Naive B cell (primary cell): ENCODE data around the gene OTOG. TPM values are rescaled to one million over a fixed set of nuclear protein-coding genes. Genes with fewer than 3 reads are reported as not detected.
A peak's percentile ranks its signal among the peaks of the same experiment; 100 is the strongest.

Experiments
- ATAC-seq, 2 donors: fragments of 150-1000 bp; cut with Tn5 transposase; 2 replicates each; pipeline ENCODE4 v1.10.0; 2021; ENCODE audit warnings: low read depth in 2 of 2, mild to moderate bottlenecking in 2 of 2, moderate library complexity in 2 of 2
- DNase-seq: peaks from one replicate; pipeline ENCODE4 v3.0.0; 2022
- H3K27ac Mint-ChIP-seq, 6 donors: one replicate each; pipeline ENCODE4 v1.8.0; 2020 to 2022; ENCODE audit warnings: mild to moderate bottlenecking in 6 of 6, mixed read lengths in 6 of 6, moderate library complexity in 5 of 6, inconsistent platforms in 2 of 6
- H3K27me3 Mint-ChIP-seq, 3 donors: one replicate each; pipeline ENCODE4 v1.8.0; 2021 to 2022; ENCODE audit warnings: mixed read lengths in 3 of 3, mild to moderate bottlenecking in 1 of 3
- H3K36me3 Mint-ChIP-seq, 2 donors: one replicate each; pipeline ENCODE4 v1.8.0; 2020 to 2022; ENCODE audit warnings: mixed read lengths in 2 of 2, inconsistent platforms in 1 of 2, mild to moderate bottlenecking in 1 of 2
- H3K4me1 Mint-ChIP-seq, 3 donors: one replicate each; pipeline ENCODE4 v1.8.0; 2020 to 2022; ENCODE audit warnings: mixed read lengths in 3 of 3, inconsistent platforms in 1 of 3, mild to moderate bottlenecking in 1 of 3, moderate library complexity in 1 of 3
- H3K4me3 Mint-ChIP-seq, 8 donors: one replicate each; pipeline ENCODE4 v1.8.0; 2020 to 2022; ENCODE audit warnings: mild to moderate bottlenecking in 8 of 8, mixed read lengths in 8 of 8, moderate library complexity in 8 of 8, inconsistent platforms in 2 of 8
- H3K9me3 Mint-ChIP-seq, 7 donors: one replicate each; pipeline ENCODE4 v1.8.0; 2020 to 2022; ENCODE audit warnings: mixed read lengths in 7 of 7, mild to moderate bottlenecking in 5 of 7, inconsistent platforms in 2 of 7, moderate library complexity in 1 of 7
- polyA plus RNA-seq, 6 donors: library from polyadenylated mRNA; unstranded; fragments of 300-500 nt; fragmentation: Illumina TruSeq; gene quantifications; one replicate each; pipeline ENCODE4 v1.2.3, GENCODE V29; 2021; ENCODE audit warnings: low read depth in 6 of 6

The OTOG gene
- polyA plus RNA-seq, 6 donors from 2014 or later = not detected

- ATAC-seq = no peak
- Mint-ChIP-seq H3K4me3 (no peak overlapping the region), H3K4me1 (no peaks in the 10 kb centered on the region), H3K36me3 (no peaks in the 10 kb centered on the region), H3K27ac (no peak overlapping the region), H3K27me3 (peaks cover 0 to 18% (median 6%) of the 10 kb centered on the region in 3 donors), H3K9me3 (no peaks in the 10 kb centered on the region)
- no peak for DNase-seq
Measured at GRCh38 chr11:17602105-17603001, 55.3 kb downstream of the OTOG start.

- DNase-seq = no peak
- no peak for ATAC-seq
Measured at GRCh38 chr11:17603056-17603825, 56.2 kb downstream of the OTOG start.

GRCh38 chr11:17604201-17604914 is 57.3 kb downstream of the OTOG start:
- DNase-seq (no peak), ATAC-seq (no peak)
- Mint-ChIP-seq H3K27me3 (peaks cover 0 to 13% (median 6%) of the 10 kb centered on the region in 3 donors), H3K9me3 (no peaks in the 10 kb centered on the region), H3K36me3 (no peaks in the 10 kb centered on the region), H3K27ac (no peak overlapping the region), H3K4me1 (no peaks in the 10 kb centered on the region), H3K4me3 (no peak overlapping the region)

More at GRCh38 chr11:17603056-17603825, 56.2 kb downstream of the OTOG start:
- H3K27ac Mint-ChIP-seq = no peak overlapping the region
- H3K4me1 Mint-ChIP-seq = no peaks in the 10 kb centered on the region
- H3K9me3 Mint-ChIP-seq = no peaks in the 10 kb centered on the region
- no peak overlapping the region for H3K4me3 Mint-ChIP-seq
- H3K27me3 Mint-ChIP-seq = peaks cover 0 to 18% (median 6%) of the 10 kb centered on the region in 3 donors
- H3K36me3 Mint-ChIP-seq = no peaks in the 10 kb centered on the region

GRCh38 chr11:17604915-17605233 is 57.8 kb downstream of the OTOG start:
- H3K9me3 Mint-ChIP-seq = no peaks in the 10 kb centered on the region
- ATAC-seq (no peak), DNase-seq (no peak)
- no peak overlapping the region for H3K27ac Mint-ChIP-seq
- H3K36me3 Mint-ChIP-seq = no peaks in the 10 kb centered on the region
- peaks cover 0 to 9% (median 6%) of the 10 kb centered on the region in 3 donors for H3K27me3 Mint-ChIP-seq
- H3K4me3 Mint-ChIP-seq = no peak overlapping the region
- no peaks in the 10 kb centered on the region for H3K4me1 Mint-ChIP-seq

- H3K27ac Mint-ChIP-seq = no peak overlapping the region
- no peak overlapping the region for H3K4me3 Mint-ChIP-seq
- H3K9me3 Mint-ChIP-seq = peaks cover 0 to under 1% (median 0%) of the 10 kb centered on the region in 7 donors
- H3K27me3 Mint-ChIP-seq = peaks cover 0 to 9% (median 8%) of the 10 kb centered on the region in 3 donors
- H3K4me1 Mint-ChIP-seq = no peaks in the 10 kb centered on the region
- H3K36me3 Mint-ChIP-seq = no peaks in the 10 kb centered on the region
- DNase-seq (no peak), ATAC-seq (no peak)
Measured at GRCh38 chr11:17605651-17606122, 58.6 kb downstream of the OTOG start.

- Mint-ChIP-seq H3K27ac (no peak overlapping the region), H3K4me1 (peaks cover 0 to 2% (median 0%) of the 10 kb centered on the region in 3 donors), H3K36me3 (no peaks in the 10 kb centered on the region), H3K4me3 (no peak overlapping the region), H3K27me3 (peaks cover 0 to 5% (median 4%) of the 10 kb centered on the region in 3 donors), H3K9me3 (peaks cover 0 to 1% (median 0%) of the 10 kb centered on the region in 7 donors)
- no peak for ATAC-seq
- no peak for DNase-seq
Measured at GRCh38 chr11:17606233-17607082, 59.4 kb downstream of the OTOG start.

GRCh38 chr11:17607083-17607429 is 60.0 kb downstream of the OTOG start:
- H3K4me1 Mint-ChIP-seq = peaks cover 0 to 4% (median 0%) of the 10 kb centered on the region in 3 donors
- H3K9me3 Mint-ChIP-seq = peaks cover 0 to 1% (median 0%) of the 10 kb centered on the region in 7 donors
- H3K4me3 Mint-ChIP-seq = no peak overlapping the region
- no peak overlapping the region for H3K27ac Mint-ChIP-seq
- H3K27me3 Mint-ChIP-seq = peaks cover 0 to 9% (median 5%) of the 10 kb centered on the region in 3 donors
- no peaks in the 10 kb centered on the region for H3K36me3 Mint-ChIP-seq
- DNase-seq = no peak
- ATAC-seq = no peak

GRCh38 chr11:17607591-17608570 is 60.8 kb downstream of the OTOG start:
- H3K9me3 Mint-ChIP-seq = peaks cover 0 to 1% (median 0%) of the 10 kb centered on the region in 7 donors
- H3K36me3 Mint-ChIP-seq = no peaks in the 10 kb centered on the region
- no peak overlapping the region for H3K27ac Mint-ChIP-seq
- H3K27me3 Mint-ChIP-seq = peaks cover 0 to 17% (median 10%) of the 10 kb centered on the region in 3 donors
- no peak for ATAC-seq
- H3K4me1 Mint-ChIP-seq = peaks cover 0 to 4% (median 0%) of the 10 kb centered on the region in 3 donors
- DNase-seq = no peak
- no peak overlapping the region for H3K4me3 Mint-ChIP-seq

- no peak overlapping the region for H3K4me3 Mint-ChIP-seq
- peaks cover 0 to 1% (median 0%) of the 10 kb centered on the region in 7 donors for H3K9me3 Mint-ChIP-seq
- no peak overlapping the region for H3K27ac Mint-ChIP-seq
- no peaks in the 10 kb centered on the region for H3K36me3 Mint-ChIP-seq
- peaks cover 0 to 4% (median 0%) of the 10 kb centered on the region in 3 donors for H3K4me1 Mint-ChIP-seq
- DNase-seq (no peak), ATAC-seq (no peak)
- peaks cover 0 to 25% (median 10%) of the 10 kb centered on the region in 3 donors for H3K27me3 Mint-ChIP-seq
Measured at GRCh38 chr11:17608821-17609220, 61.8 kb downstream of the OTOG start.

GRCh38 chr11:17609291-17610084 is 62.4 kb downstream of the OTOG start:
- peak overlapping the region in 1 of 6 donors; percentile 83 for H3K27ac Mint-ChIP-seq
- H3K27me3 Mint-ChIP-seq = peaks cover 0 to 29% (median 13%) of the 10 kb centered on the region in 3 donors
- H3K36me3 Mint-ChIP-seq = no peaks in the 10 kb centered on the region
- ATAC-seq = no peak
- peaks cover 0 to 4% (median 0%) of the 10 kb centered on the region in 3 donors for H3K4me1 Mint-ChIP-seq
- DNase-seq = no peak
- no peak overlapping the region for H3K4me3 Mint-ChIP-seq
- H3K9me3 Mint-ChIP-seq = peaks cover 0 to 3% (median 0%) of the 10 kb centered on the region in 7 donors
